K562 (cell line): ENCODE measurements around the gene NOL4L. TPM values are rescaled to one million over a fixed set of nuclear protein-coding genes. Genes with fewer than 3 reads are reported as not detected.
A peak's percentile ranks its signal among the peaks of the same experiment; 100 is the strongest.

Source experiments
- ATAC-seq: fragments of 200-7000 bp; cut with Tn5 transposase; 3 replicates; pipeline ENCODE4 v1.9.1; 2020; ENCODE audit warnings: moderate library complexity
- BruUV-seq: library from RNA; stranded (reverse); fragments of 400-500 nt; replicated peaks from 2 replicates; lab custom pipeline; 2021; lab: Mats Ljungman, UMichigan
- CTCF ChIA-PET: fragments of 300-600 bp; formaldehyde crosslinking; extraction: SDS; loops from one replicate; lab custom pipeline; 2021; ENCODE audit warnings: low intra/inter-chr PET ratio; lab: Yijun Ruan, JAX
- POLR2A ChIA-PET: fragments of 300-600, 350-650 bp; sonication (Branson Sonifier 250); formaldehyde crosslinking; extraction: SDS; loops from one replicate; lab custom pipeline; 2021; ENCODE audit warnings: antibody characterized with exemption, inconsistent platforms; lab: Yijun Ruan, JAX
- DNase-seq, 4 experiments: peaks; one replicate each; pipeline versions ENCODE4 v3.0.0 to v3.0.0-alpha.2; 2011 to 2018; ENCODE audit warnings: low spot score in 3 of 4, mixed read lengths in 3 of 4; ENCODE audit errors: extremely low read depth in 1 of 4
- FAIRE-seq: peaks from 2 replicates; lab custom pipeline; 2011; peaks lifted over from hg19 to GRCh38; lab: Jason Lieb, UNC
- H2AFZ ChIP-seq: 2 replicates; pipeline ENCODE4 v1.6.0; 2011; ENCODE audit warnings: low read depth, low read length, control low read depth, inconsistent platforms
- H3K27ac ChIP-seq: fragments of 200-600 bp; 3 replicates; pipeline ENCODE4 v1.8.0; 2011; ENCODE audit warnings: low read depth, mild to moderate bottlenecking, control low read depth, inconsistent platforms, low read length, moderate library complexity, mixed read lengths; ENCODE audit errors: extremely low read depth
- H3K27me3 ChIP-seq, 2 experiments: fragments of 300-600 bp in 1 of 2; 2 replicates in 1 of 2; 3 replicates in 1 of 2; pipeline versions ENCODE4 v1.6.0 to v1.8.0; 2011; ENCODE audit warnings: inconsistent platforms in 2 of 2, low read length in 2 of 2, mild to moderate bottlenecking in 1 of 2, mixed read lengths in 1 of 2, moderate library complexity in 1 of 2; ENCODE audit not compliant: control insufficient read depth in 2 of 2, insufficient read depth in 2 of 2
- H3K36me3 ChIP-seq: fragments of 300-600 bp; 3 replicates; pipeline ENCODE4 v1.8.0; 2011; ENCODE audit warnings: mild to moderate bottlenecking, low read length, inconsistent platforms; ENCODE audit not compliant: control insufficient read depth, insufficient read depth
- H3K4me1 ChIP-seq, 2 experiments: fragments of 200-600 bp in 1 of 2; replicated peaks in 1 of 2; 2 replicates in 1 of 2; 3 replicates in 1 of 2; pipeline versions ENCODE4 v1.5.1 to v1.8.0; 2011; ENCODE audit warnings: inconsistent platforms in 2 of 2, low read length in 2 of 2, mild to moderate bottlenecking in 1 of 2, mixed read lengths in 1 of 2, moderate library complexity in 1 of 2; ENCODE audit not compliant: control insufficient read depth in 2 of 2, insufficient read depth in 2 of 2
- H3K4me2 ChIP-seq: 2 replicates; pipeline ENCODE4 v1.6.1; 2011; ENCODE audit warnings: low read length, control low read depth, inconsistent platforms, mixed read lengths; ENCODE audit not compliant: insufficient read depth
- H3K4me3 ChIP-seq: fragments of 200-600 bp; sonication (generic), shearing (Covaris generic); 2 replicates; pipeline ENCODE4 v1.5.1; 2016; ENCODE audit warnings: control low read depth, inconsistent platforms
- H3K79me2 ChIP-seq: fragments of 200-600 bp; 3 replicates; pipeline ENCODE4 v1.8.0; 2011; ENCODE audit warnings: low read length, inconsistent platforms; ENCODE audit not compliant: control insufficient read depth, insufficient read depth
- H3K9ac ChIP-seq, 2 experiments: 2 replicates each; pipeline versions ENCODE4 v1.6.0 to v1.6.1; 2011; ENCODE audit warnings: low read depth in 2 of 2, low read length in 2 of 2, control low read depth in 1 of 2, inconsistent platforms in 1 of 2, mild to moderate bottlenecking in 1 of 2, mixed read lengths in 1 of 2; ENCODE audit not compliant: insufficient read depth in 1 of 2
- H3K9me1 ChIP-seq: one replicate; pipeline ENCODE4 v1.6.0; 2011; ENCODE audit warnings: inconsistent platforms, mild to moderate bottlenecking, low read length, moderate library complexity; ENCODE audit not compliant: control insufficient read depth, insufficient read depth
- H3K9me3 ChIP-seq: replicated peaks from 2 replicates; pipeline ENCODE4 v1.5.1; 2011; ENCODE audit warnings: low read depth, low read length, inconsistent platforms; ENCODE audit not compliant: control insufficient read depth, insufficient read depth
- H4K20me1 ChIP-seq: replicated peaks from 2 replicates; pipeline ENCODE4 v1.6.1; 2011; ENCODE audit warnings: low read length, inconsistent platforms, mixed read lengths; ENCODE audit not compliant: control insufficient read depth, insufficient read depth
- HNRNPH1 ChIP-seq: fragments of 200-400 bp; formaldehyde crosslinking; optimal IDR thresholded peaks from 2 replicates; pipeline ENCODE3; 2017; ENCODE audit warnings: low read depth, mild to moderate bottlenecking, low read length, moderate library complexity
- LCOR ChIP-seq: sonication (generic); formaldehyde crosslinking; IDR thresholded peaks from 2 replicates; pipeline ENCODE4 v1.8.0; 2022; ENCODE audit warnings: mild to moderate bottlenecking, missing genetic modification reagents
- TRIM28 ChIP-seq: fragments of 450-650 bp; IDR thresholded peaks from 2 replicates; pipeline ENCODE4 v1.6.1; 2017
- WGBS: fragments of 100-300 bp; shearing (Covaris generic); methylation state at CpG from one replicate; pipeline ENCODE4 v1.1.6; 2016; ENCODE audit warnings: low coverage, mixed read lengths; ENCODE audit not compliant: insufficient coverage; ENCODE audit errors: missing lambda C conversion rate; 5-methylcytosine and 5-hydroxymethylcytosine counted together
- in situ Hi-C: fragments of 300-500 bp; cut with MboI; formaldehyde crosslinking; loops from 4 replicates; pipeline ENCODE4 v1.15.0; 2018; ENCODE audit warnings: inconsistent platforms, mixed read lengths
- intact Hi-C: fragments of 100-400 bp; cut with micrococcal nuclease; formaldehyde crosslinking; loops from 2 replicates; pipeline ENCODE4 v1.14.2; 2022
- polyA plus RNA-seq, 8 experiments: library from polyadenylated mRNA; depleted of rRNA in 4 of 8; stranded (reverse) in 5 of 8; unstranded in 3 of 8; fragments of >200 nt; fragmentation: Nextera tagmentation in 2 of 8; fragmentation: Illumina TruSeq in 1 of 8; extraction: Ambion mirVana in 2 of 8; extraction: Trizol in 1 of 8; gene quantifications; 2 replicates each; pipeline versions ENCODE4 v1.2.1 to v1.2.3, GENCODE V29; 2011 to 2014; ENCODE audit warnings: inconsistent platforms in 1 of 8, missing spikeins in 1 of 8
- total RNA-seq, 7 experiments: library from RNA; depleted of rRNA in 6 of 7; stranded (reverse); fragments of >200 nt in 6 of 7; fragmentation: Illumina TruSeq in 2 of 7; extraction: Trizol in 2 of 7; gene quantifications; 2 replicates each; pipeline versions ENCODE4 v1.2.1 to v1.2.3, GENCODE V29; 2011 to 2021; ENCODE audit warnings: low replicate concordance in 1 of 7
- TF ChIP-seq, protein P1 (sequence below), 2 experiments: fragments of 450-650 bp; IDR thresholded peaks; 2 replicates each; pipeline ENCODE4 v1.6.1; 2016
- TF ChIP-seq, protein P2 (sequence below), 2 experiments: fragments of 150-350 bp in 1 of 2; IDR thresholded peaks; 2 replicates each; pipeline ENCODE4 v1.6.1; 2012 to 2016; ENCODE audit warnings: low read depth in 2 of 2, low read length in 2 of 2, mild to moderate bottlenecking in 1 of 2, moderate library complexity in 1 of 2

Gene NOL4L
- total and polyA plus RNA-seq, 9 of the 15 experiments (the other 6 are each of a cell fraction or from before 2014, with no cell fraction given) = 5.1 to 36.2 (median 13.6) TPM

DNA sequence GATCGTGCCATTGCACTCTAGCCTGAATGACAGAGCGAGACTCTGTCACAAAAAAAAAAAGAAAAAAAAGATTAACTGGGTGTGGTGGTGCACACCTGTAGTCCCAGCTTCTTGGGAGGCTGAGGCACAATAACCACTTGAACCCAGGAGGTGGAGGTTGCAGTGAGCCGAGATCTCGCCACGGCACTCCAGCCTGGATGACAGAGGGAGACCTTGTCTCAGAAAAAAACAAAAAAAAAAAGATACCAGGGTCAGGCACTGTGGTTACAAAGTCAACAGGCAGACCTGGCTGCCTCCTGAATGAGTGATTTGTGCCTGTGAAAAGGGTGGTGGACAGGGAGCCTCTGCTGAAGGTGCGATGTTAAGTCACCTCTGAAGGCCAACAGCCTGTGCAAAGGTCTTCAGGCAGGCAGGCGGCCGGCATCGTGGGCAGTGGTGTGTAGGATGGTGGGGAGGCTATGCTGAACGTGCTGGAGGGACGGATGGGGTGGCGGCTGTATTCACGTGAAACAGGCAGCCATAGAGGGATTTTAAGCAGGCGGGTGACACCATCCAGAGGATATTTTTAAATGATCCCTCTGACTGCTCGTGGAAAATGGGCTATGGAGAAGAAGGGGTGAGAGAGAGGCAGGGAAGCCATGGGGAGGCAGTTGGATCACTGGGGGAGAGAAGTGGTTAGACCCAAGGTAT lies 41.4 kb downstream of the NOL4L start:
- ChIA-PET CTCF (no interaction called here), POLR2A (interaction anchor here (0.6 to 1.2 kb wide), 3 partner anchors 28 to 311 kb away, joined by 3 to 4 read pairs (median 3); no protein-coding TSS in a partner anchor)
- Histone ChIP-seq H3K36me3 (peaks cover 27% of the 10 kb centered on the region; the same call in 2 of the 3 replicates), H2AFZ (no peak overlapping the region), H3K9me3 (no peaks in the 10 kb centered on the region), H3K9ac (peak overlapping the region in 1 of 2 experiments; percentile 37; a peak in 1 of 4 replicates), H3K4me2 (no peak overlapping the region), H3K4me3 (no peak overlapping the region), H3K9me1 (no peaks in the 10 kb centered on the region), H4K20me1 (no peaks in the 10 kb centered on the region; the same call in 1 of the 2 replicates), H3K27ac (no peak overlapping the region), H3K79me2 (peaks cover 67% of the 10 kb centered on the region), H3K4me1 (peaks cover 20 to 40% of the 10 kb centered on the region in 2 experiments), H3K27me3 (no peaks in the 10 kb centered on the region)
- no peak for TF ChIP-seq LCOR (CRISPR knock-in tag)
- TF ChIP-seq, protein P1, sequence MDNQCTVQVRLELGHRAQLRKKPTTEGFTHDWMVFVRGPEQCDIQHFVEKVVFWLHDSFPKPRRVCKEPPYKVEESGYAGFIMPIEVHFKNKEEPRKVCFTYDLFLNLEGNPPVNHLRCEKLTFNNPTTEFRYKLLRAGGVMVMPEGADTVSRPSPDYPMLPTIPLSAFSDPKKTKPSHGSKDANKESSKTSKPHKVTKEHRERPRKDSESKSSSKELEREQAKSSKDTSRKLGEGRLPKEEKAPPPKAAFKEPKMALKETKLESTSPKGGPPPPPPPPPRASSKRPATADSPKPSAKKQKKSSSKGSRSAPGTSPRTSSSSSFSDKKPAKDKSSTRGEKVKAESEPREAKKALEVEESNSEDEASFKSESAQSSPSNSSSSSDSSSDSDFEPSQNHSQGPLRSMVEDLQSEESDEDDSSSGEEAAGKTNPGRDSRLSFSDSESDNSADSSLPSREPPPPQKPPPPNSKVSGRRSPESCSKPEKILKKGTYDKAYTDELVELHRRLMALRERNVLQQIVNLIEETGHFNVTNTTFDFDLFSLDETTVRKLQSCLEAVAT (IDR thresholded peaks at IDR 0.05) = no peak
- no peak for TF ChIP-seq TRIM28
- TF ChIP-seq HNRNPH1 = no peak
- TF ChIP-seq, protein P2, sequence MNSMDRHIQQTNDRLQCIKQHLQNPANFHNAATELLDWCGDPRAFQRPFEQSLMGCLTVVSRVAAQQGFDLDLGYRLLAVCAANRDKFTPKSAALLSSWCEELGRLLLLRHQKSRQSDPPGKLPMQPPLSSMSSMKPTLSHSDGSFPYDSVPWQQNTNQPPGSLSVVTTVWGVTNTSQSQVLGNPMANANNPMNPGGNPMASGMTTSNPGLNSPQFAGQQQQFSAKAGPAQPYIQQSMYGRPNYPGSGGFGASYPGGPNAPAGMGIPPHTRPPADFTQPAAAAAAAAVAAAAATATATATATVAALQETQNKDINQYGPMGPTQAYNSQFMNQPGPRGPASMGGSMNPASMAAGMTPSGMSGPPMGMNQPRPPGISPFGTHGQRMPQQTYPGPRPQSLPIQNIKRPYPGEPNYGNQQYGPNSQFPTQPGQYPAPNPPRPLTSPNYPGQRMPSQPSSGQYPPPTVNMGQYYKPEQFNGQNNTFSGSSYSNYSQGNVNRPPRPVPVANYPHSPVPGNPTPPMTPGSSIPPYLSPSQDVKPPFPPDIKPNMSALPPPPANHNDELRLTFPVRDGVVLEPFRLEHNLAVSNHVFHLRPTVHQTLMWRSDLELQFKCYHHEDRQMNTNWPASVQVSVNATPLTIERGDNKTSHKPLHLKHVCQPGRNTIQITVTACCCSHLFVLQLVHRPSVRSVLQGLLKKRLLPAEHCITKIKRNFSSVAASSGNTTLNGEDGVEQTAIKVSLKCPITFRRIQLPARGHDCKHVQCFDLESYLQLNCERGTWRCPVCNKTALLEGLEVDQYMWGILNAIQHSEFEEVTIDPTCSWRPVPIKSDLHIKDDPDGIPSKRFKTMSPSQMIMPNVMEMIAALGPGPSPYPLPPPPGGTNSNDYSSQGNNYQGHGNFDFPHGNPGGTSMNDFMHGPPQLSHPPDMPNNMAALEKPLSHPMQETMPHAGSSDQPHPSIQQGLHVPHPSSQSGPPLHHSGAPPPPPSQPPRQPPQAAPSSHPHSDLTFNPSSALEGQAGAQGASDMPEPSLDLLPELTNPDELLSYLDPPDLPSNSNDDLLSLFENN (IDR thresholded peaks at IDR 0.05; ENCODE audit: low read depth in 2 of 2, low read length in 2 of 2) = no peak
- in situ Hi-C loops = no loop called here
- no peak for FAIRE-seq
- BruUV-seq = no TSS peak
- intact Hi-C loops = no loop called here
- no peak for DNase-seq
- ATAC-seq = no peak
- 92% methylated on average over 15 of the region's 15 CpGs for WGBS
